Liver (tissue), 3 donors: ENCODE measurements around the gene PARD3.

Experiments used
- ATF3 ChIP-seq: IDR thresholded peaks from 2 replicates; pipeline ENCODE4 v1.6.1; 2016; ENCODE audit warnings: antibody characterized with exemption
- CTCF ChIP-seq: fragments of 150-350 bp; IDR thresholded peaks from 2 replicates; pipeline ENCODE4 v1.5.1; 2017; ENCODE audit warnings: improper control_type of control experiment, low read depth, low read length; ENCODE audit not compliant: missing input control
- EGR1 ChIP-seq, 2 donors: IDR thresholded peaks; 2 replicates each; pipeline ENCODE4 v1.6.1; 2016 to 2018; ENCODE audit warnings: antibody characterized with exemption in 2 of 2, low read depth in 2 of 2
- FOXA1 ChIP-seq: IDR thresholded peaks from 2 replicates; pipeline ENCODE4 v1.6.1; 2016; ENCODE audit warnings: antibody characterized with exemption
- FOXA2 ChIP-seq: IDR thresholded peaks from 2 replicates; pipeline ENCODE4 v1.6.1; 2016; ENCODE audit warnings: antibody characterized with exemption
- GABPA ChIP-seq, 2 donors: IDR thresholded peaks in 1 of 2; conservative IDR thresholded peaks in 1 of 2; 2 replicates each; pipeline ENCODE4 v1.6.1; 2016; ENCODE audit warnings: antibody characterized with exemption in 2 of 2, mild to moderate bottlenecking in 1 of 2, moderate library complexity in 1 of 2
- NR2F2 ChIP-seq: IDR thresholded peaks from 2 replicates; pipeline ENCODE4 v1.6.1; 2016; ENCODE audit warnings: antibody characterized with exemption
- RAD21 ChIP-seq, 2 donors: IDR thresholded peaks; 2 replicates each; pipeline ENCODE4 v1.6.1; 2016; ENCODE audit warnings: antibody characterized with exemption in 2 of 2, mild to moderate bottlenecking in 2 of 2
- REST ChIP-seq: IDR thresholded peaks from 2 replicates; pipeline ENCODE4 v1.6.1; 2016; ENCODE audit warnings: antibody characterized with exemption, mild to moderate bottlenecking
- RXRA ChIP-seq, 2 donors: IDR thresholded peaks; 2 replicates each; pipeline ENCODE4 v1.6.1; 2017 to 2018; ENCODE audit warnings: antibody characterized with exemption in 2 of 2, mild to moderate bottlenecking in 1 of 2
- SP1 ChIP-seq: IDR thresholded peaks from 2 replicates; pipeline ENCODE4 v1.6.1; 2018; ENCODE audit warnings: antibody characterized with exemption, mild to moderate bottlenecking
- TAF1 ChIP-seq: conservative IDR thresholded peaks from 2 replicates; pipeline ENCODE4 v1.6.1; 2016; ENCODE audit warnings: antibody characterized with exemption, mild to moderate bottlenecking
- YY1 ChIP-seq: IDR thresholded peaks from 2 replicates; pipeline ENCODE4 v1.6.1; 2016; ENCODE audit warnings: antibody characterized with exemption, mild to moderate bottlenecking
- ZBTB33 ChIP-seq: IDR thresholded peaks from 2 replicates; pipeline ENCODE4 v1.6.1; 2016; ENCODE audit warnings: antibody characterized with exemption
- donor health status: healthy.
- donor health status: healthy.

- TF ChIP-seq CTCF (no peak), FOXA1 (no peak), RXRA (IDR thresholded peaks at IDR 0.05) (no peak), YY1 (no peak), REST (no peak), GABPA (IDR thresholded peaks at IDR 0.05 in 1 of 2, conservative IDR thresholded peaks at IDR 0.05 in 1 of 2) (no peak), SP1 (no peak), RAD21 (IDR thresholded peaks at IDR 0.05) (no peak), NR2F2 (no peak), EGR1 (IDR thresholded peaks at IDR 0.05; ENCODE audit: low read depth in 2 of 2) (no peak), TAF1 (no peak), ZBTB33 (no peak), FOXA2 (no peak), ATF3 (no peak)
Observed at GRCh38 chr10:34251177-34251576, 563.9 kb downstream of the PARD3 start.
